ENCODE data around the gene APBB1IP. TPM values are rescaled to one million over a fixed set of nuclear protein-coding genes. Genes with fewer than 3 reads are reported as not detected.
A peak's percentile ranks its signal among the peaks of the same experiment; 100 is the strongest.
"Not testable (repeated sequence)": the region's sequence is repeated elsewhere in the genome, so short reads cannot be mapped to it uniquely, and the experiment has no call there.

The APBB1IP gene
- total RNA-seq, 2 experiments from 2014 or later = 44.5 to 45.6 TPM

DNA sequence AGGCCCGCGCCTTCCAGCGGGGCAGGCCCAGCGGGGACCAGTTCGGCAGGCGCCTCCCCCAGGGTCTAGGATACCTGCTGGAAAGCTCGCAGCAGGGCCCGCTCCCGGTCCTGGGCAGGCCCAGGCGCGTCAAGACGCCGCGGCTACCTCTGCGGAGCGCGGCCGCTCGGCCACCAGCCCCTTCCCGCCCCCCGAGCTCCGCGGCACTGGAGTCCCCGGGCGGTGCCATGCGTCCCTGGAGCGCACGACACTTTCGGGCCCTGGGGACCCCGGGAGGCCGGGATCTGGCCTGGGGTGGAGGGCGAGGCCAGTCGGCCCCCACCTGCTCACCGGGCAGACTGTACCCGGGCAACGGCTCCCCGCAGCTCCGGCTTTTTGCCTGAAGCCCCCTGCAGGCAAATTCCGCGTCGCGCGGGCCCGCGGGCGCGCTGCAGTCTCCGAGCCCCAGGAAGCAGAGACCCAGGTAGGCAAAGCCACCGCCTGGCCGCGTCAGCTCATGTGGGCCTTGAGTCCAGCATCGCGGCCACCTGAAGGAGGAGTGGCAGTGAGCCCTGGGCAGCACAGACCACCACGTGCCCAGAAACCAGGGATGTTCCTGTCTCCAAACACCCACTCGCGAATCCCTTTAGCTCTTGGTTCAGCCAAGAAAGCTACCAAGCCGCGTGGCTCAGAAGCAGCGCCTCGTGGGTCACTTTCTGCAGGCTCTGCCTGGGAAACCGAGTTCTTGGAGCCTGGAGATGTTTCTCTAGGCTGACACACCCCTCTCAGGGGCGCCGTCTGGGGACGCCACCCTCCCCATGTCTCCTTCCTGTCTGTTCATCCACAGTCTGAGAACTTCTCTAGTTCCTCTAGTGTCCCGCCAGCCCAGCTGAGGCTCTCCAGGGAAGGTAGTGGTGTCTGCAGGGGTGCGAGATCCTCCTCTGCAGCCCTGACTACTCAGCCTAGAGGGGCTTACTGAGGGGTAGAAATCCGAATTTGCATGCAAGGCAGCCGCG, 46.1 kb upstream of the APBB1IP start:
- TF ChIP-seq, protein P1, sequence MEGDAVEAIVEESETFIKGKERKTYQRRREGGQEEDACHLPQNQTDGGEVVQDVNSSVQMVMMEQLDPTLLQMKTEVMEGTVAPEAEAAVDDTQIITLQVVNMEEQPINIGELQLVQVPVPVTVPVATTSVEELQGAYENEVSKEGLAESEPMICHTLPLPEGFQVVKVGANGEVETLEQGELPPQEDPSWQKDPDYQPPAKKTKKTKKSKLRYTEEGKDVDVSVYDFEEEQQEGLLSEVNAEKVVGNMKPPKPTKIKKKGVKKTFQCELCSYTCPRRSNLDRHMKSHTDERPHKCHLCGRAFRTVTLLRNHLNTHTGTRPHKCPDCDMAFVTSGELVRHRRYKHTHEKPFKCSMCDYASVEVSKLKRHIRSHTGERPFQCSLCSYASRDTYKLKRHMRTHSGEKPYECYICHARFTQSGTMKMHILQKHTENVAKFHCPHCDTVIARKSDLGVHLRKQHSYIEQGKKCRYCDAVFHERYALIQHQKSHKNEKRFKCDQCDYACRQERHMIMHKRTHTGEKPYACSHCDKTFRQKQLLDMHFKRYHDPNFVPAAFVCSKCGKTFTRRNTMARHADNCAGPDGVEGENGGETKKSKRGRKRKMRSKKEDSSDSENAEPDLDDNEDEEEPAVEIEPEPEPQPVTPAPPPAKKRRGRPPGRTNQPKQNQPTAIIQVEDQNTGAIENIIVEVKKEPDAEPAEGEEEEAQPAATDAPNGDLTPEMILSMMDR (IDR thresholded peaks at IDR 0.05) = no peak
- H3K27me3 ChIP-seq (ENCODE audit: control insufficient read depth in 1 of 2, insufficient read depth in 2 of 2, low read length in 2 of 2) = peaks cover 7 to 9% of the 10 kb centered on the region in 2 experiments
- H3K4me3 Mint-ChIP-seq = peak overlapping the region; percentile 54
- H3K27ac Mint-ChIP-seq = no peak overlapping the region
- intact Hi-C loops (cut with DNase I, micrococcal nuclease) = no loop called here
- ChIA-PET POLR2A (interaction anchor here (0.8 to 1.0 kb wide), 2 partner anchors 17 to 64 kb away, joined by 3 to 4 read pairs; no protein-coding TSS in a partner anchor), CTCF (interaction anchor here (1.0 kb wide), 1 partner anchor 9 kb away, joined by 4 read pairs; no protein-coding TSS in a partner anchor)
- peaks cover 20% of the 10 kb centered on the region for H3K27me3 Mint-ChIP-seq
- H3K9me3 Mint-ChIP-seq = peaks cover 3% of the 10 kb centered on the region
- peak in 7 of 14 experiments; percentile 2 to 35 (median 18) for DNase-seq
- H3K36me3 ChIP-seq (ENCODE audit: insufficient read depth, low read length) = no peaks in the 10 kb centered on the region
- ATAC-seq (ENCODE audit: poor library complexity) = peak; percentile 61
- H3K9me3 ChIP-seq (ENCODE audit: control insufficient read depth in 1 of 2, insufficient read depth in 1 of 2, low read length in 2 of 2) = peaks cover 0 to 8% of the 10 kb centered on the region in 2 experiments
- H3K4me1 Mint-ChIP-seq (ENCODE audit: low read depth) = no peaks in the 10 kb centered on the region
- no peaks in the 10 kb centered on the region for H3K36me3 Mint-ChIP-seq (ENCODE audit: low read depth)
- peaks cover 5% of the 10 kb centered on the region for H3K4me1 ChIP-seq (ENCODE audit: insufficient read depth, low read length)
- no peak overlapping the region for H3K27ac ChIP-seq (ENCODE audit: low read depth in 1 of 2, low read length in 2 of 2)
- peak overlapping the region; percentile 36 for H3K4me3 ChIP-seq (ENCODE audit: low read length)

DNA sequence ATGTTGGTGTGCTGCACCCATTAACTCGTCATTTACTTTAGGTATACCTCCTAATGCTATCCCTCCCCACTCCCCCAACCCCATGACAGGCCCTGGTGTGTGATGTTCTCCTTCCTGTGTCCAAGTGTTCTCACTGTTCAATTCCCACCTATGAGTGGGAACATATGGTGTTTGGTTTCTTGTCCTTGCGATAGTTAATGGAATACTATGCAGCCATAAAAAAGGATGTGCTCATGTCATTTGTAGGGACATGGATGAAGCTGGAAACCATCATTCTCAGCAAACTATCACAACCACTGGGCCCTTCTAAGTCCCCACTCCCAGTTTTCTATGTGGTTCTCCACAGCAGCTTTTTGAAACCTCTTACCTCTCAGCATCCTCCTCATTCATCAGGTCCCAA, 39.8 kb upstream of the APBB1IP start:
- ATAC-seq (ENCODE audit: poor library complexity); H3K4me1 ChIP-seq (ENCODE audit: insufficient read depth, low read length); H3K9me3 Mint-ChIP-seq; H3K4me3 ChIP-seq (ENCODE audit: low read length); H3K27ac ChIP-seq (ENCODE audit: low read depth in 1 of 2, low read length in 2 of 2); intact Hi-C loops (cut with DNase I, micrococcal nuclease); H3K36me3 ChIP-seq (ENCODE audit: insufficient read depth, low read length); POLR2A ChIA-PET; DNase-seq; H3K4me3 Mint-ChIP-seq; H3K27ac Mint-ChIP-seq; H3K27me3 Mint-ChIP-seq; H3K27me3 ChIP-seq (ENCODE audit: control insufficient read depth in 1 of 2, insufficient read depth in 2 of 2, low read length in 2 of 2); H3K9me3 ChIP-seq (ENCODE audit: control insufficient read depth in 1 of 2, insufficient read depth in 1 of 2, low read length in 2 of 2); H3K4me1 Mint-ChIP-seq (ENCODE audit: low read depth); CTCF ChIA-PET; H3K36me3 Mint-ChIP-seq (ENCODE audit: low read depth): not testable (repeated sequence)

DNA sequence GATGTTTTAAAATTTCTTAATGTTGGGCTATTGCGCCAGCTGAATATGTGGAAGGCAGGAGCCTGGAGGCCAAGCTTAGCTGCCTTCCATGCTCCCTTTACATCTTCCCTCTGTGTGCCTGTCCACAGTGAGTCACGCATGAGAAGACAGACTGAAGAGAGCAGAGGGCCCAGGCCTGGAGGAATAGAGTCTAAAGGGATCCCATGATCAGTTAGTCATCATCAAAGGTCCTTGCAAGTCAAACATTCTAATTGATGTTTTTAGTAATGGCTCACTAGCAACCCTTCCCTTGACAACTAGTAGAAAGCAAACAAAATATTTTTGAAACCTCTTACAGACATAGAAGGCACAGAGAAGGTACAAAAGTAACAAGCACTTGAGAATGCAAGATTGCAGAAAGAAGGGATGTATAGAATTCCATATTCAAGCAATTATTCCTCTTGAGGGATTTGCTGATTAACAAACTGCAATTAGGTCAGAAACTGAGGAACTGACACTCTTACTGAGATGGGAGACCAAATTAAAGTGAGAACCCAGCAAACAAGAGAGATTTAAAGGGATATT, 30.7 kb upstream of the APBB1IP start:
- peak in 2 of 14 experiments; percentile 41 to 64 for DNase-seq
- POLR2A ChIA-PET = no interaction called here
- no peaks in the 10 kb centered on the region for H3K9me3 ChIP-seq (ENCODE audit: control insufficient read depth in 1 of 2, insufficient read depth in 1 of 2, low read length in 2 of 2)
- H3K27ac ChIP-seq (ENCODE audit: low read depth in 1 of 2, low read length in 2 of 2) = no peak overlapping the region
- H3K4me1 ChIP-seq (ENCODE audit: insufficient read depth, low read length) = no peaks in the 10 kb centered on the region
- TF ChIP-seq, protein P1 (IDR thresholded peaks at IDR 0.05) = no peak
- H3K4me3 ChIP-seq (ENCODE audit: low read length) = no peak overlapping the region
- H3K4me3 Mint-ChIP-seq = no peak overlapping the region
- H3K4me1 Mint-ChIP-seq (ENCODE audit: low read depth) = no peaks in the 10 kb centered on the region
- no peak overlapping the region for H3K27ac Mint-ChIP-seq
- no peaks in the 10 kb centered on the region for H3K27me3 Mint-ChIP-seq
- H3K36me3 Mint-ChIP-seq (ENCODE audit: low read depth) = no peaks in the 10 kb centered on the region
- CTCF ChIA-PET = interaction anchor here (0.6 kb wide), 1 partner anchor 1245 kb away, joined by 3 read pairs; no protein-coding TSS in a partner anchor
- H3K27me3 ChIP-seq (ENCODE audit: control insufficient read depth in 1 of 2, insufficient read depth in 2 of 2, low read length in 2 of 2) = no peaks in the 10 kb centered on the region
- peak; percentile 32 for ATAC-seq (ENCODE audit: poor library complexity)
- H3K36me3 ChIP-seq (ENCODE audit: insufficient read depth, low read length) = no peaks in the 10 kb centered on the region
- intact Hi-C loops (cut with DNase I, micrococcal nuclease) = no loop called here
- no peaks in the 10 kb centered on the region for H3K9me3 Mint-ChIP-seq

Data from CD4-positive, alpha-beta T cell (primary cell).